Tibial nerve (tissue), 3 donors: ENCODE results near the gene HES3.

Experiments
- CTCF ChIP-seq, 5 experiments: fragments of 200-600 bp in 3 of 5; fragments of 450-650 bp in 2 of 5; sonication (generic) in 3 of 5; IDR thresholded peaks; one replicate each; pipeline ENCODE4 v1.5.1; 2016 to 2019; ENCODE audit warnings: antibody characterized with exemption in 5 of 5, mild to moderate bottlenecking in 3 of 5, moderate library complexity in 2 of 5
- POLR2A ChIP-seq, 2 donors: fragments of 450-650 bp; IDR thresholded peaks; one replicate each; pipeline ENCODE4 v1.6.1; 2017; ENCODE audit warnings: antibody characterized with exemption in 2 of 2, mild to moderate bottlenecking in 2 of 2, moderate library complexity in 2 of 2

- TF ChIP-seq CTCF (IDR thresholded peaks at IDR 0.05) (no peak), POLR2A (IDR thresholded peaks at IDR 0.05) (no peak)
These were observed 36.1 kb upstream of the HES3 start for GRCh38 chr1:6207921-6208320.
